Liver (tissue), 3 donors: ENCODE data around the gene ZIC2.

Source experiments
- ATF3 ChIP-seq: IDR thresholded peaks from 2 replicates; pipeline ENCODE4 v1.6.1; 2016; ENCODE audit warnings: antibody characterized with exemption
- CTCF ChIP-seq: fragments of 150-350 bp; IDR thresholded peaks from 2 replicates; pipeline ENCODE4 v1.5.1; 2017; ENCODE audit warnings: improper control_type of control experiment, low read depth, low read length; ENCODE audit not compliant: missing input control
- FOXA1 ChIP-seq: IDR thresholded peaks from 2 replicates; pipeline ENCODE4 v1.6.1; 2016; ENCODE audit warnings: antibody characterized with exemption
- GABPA ChIP-seq, 2 donors: IDR thresholded peaks in 1 of 2; conservative IDR thresholded peaks in 1 of 2; 2 replicates each; pipeline ENCODE4 v1.6.1; 2016; ENCODE audit warnings: antibody characterized with exemption in 2 of 2, mild to moderate bottlenecking in 1 of 2, moderate library complexity in 1 of 2
- JUND ChIP-seq, 2 donors: IDR thresholded peaks; 2 replicates each; pipeline ENCODE4 v1.6.1; 2016; ENCODE audit warnings: antibody characterized with exemption in 2 of 2
- MAX ChIP-seq: IDR thresholded peaks from 2 replicates; pipeline ENCODE4 v1.6.1; 2016; ENCODE audit warnings: antibody characterized with exemption
- NR2F2 ChIP-seq: IDR thresholded peaks from 2 replicates; pipeline ENCODE4 v1.6.1; 2016; ENCODE audit warnings: antibody characterized with exemption
- RAD21 ChIP-seq, 2 donors: IDR thresholded peaks; 2 replicates each; pipeline ENCODE4 v1.6.1; 2016; ENCODE audit warnings: antibody characterized with exemption in 2 of 2, mild to moderate bottlenecking in 2 of 2
- REST ChIP-seq: IDR thresholded peaks from 2 replicates; pipeline ENCODE4 v1.6.1; 2016; ENCODE audit warnings: antibody characterized with exemption, mild to moderate bottlenecking
- RXRA ChIP-seq, 2 donors: IDR thresholded peaks; 2 replicates each; pipeline ENCODE4 v1.6.1; 2017 to 2018; ENCODE audit warnings: antibody characterized with exemption in 2 of 2, mild to moderate bottlenecking in 1 of 2
- SP1 ChIP-seq: IDR thresholded peaks from 2 replicates; pipeline ENCODE4 v1.6.1; 2018; ENCODE audit warnings: antibody characterized with exemption, mild to moderate bottlenecking
- TAF1 ChIP-seq: conservative IDR thresholded peaks from 2 replicates; pipeline ENCODE4 v1.6.1; 2016; ENCODE audit warnings: antibody characterized with exemption, mild to moderate bottlenecking
- YY1 ChIP-seq: IDR thresholded peaks from 2 replicates; pipeline ENCODE4 v1.6.1; 2016; ENCODE audit warnings: antibody characterized with exemption, mild to moderate bottlenecking
- ZBTB33 ChIP-seq: IDR thresholded peaks from 2 replicates; pipeline ENCODE4 v1.6.1; 2016; ENCODE audit warnings: antibody characterized with exemption
- donor health status: healthy.
- donor health status: healthy.

- no peak for TF ChIP-seq CTCF
- TF ChIP-seq GABPA (IDR thresholded peaks at IDR 0.05 in 1 of 2, conservative IDR thresholded peaks at IDR 0.05 in 1 of 2), result no peak
- TF ChIP-seq ATF3, result no peak
- TF ChIP-seq TAF1, result no peak
- no peak for TF ChIP-seq RAD21 (IDR thresholded peaks at IDR 0.05)
- TF ChIP-seq MAX, result no peak
- TF ChIP-seq JUND (IDR thresholded peaks at IDR 0.05), result no peak
- no peak for TF ChIP-seq REST
- TF ChIP-seq NR2F2, result no peak
- no peak for TF ChIP-seq RXRA (IDR thresholded peaks at IDR 0.05)
- no peak for TF ChIP-seq YY1
- no peak for TF ChIP-seq SP1
- no peak for TF ChIP-seq ZBTB33
- TF ChIP-seq FOXA1, result no peak
These were observed 37.5 kb upstream of the ZIC2 start for GRCh38 chr13:99944102-99944501.
